Iris pigment epithelial cell (primary cell): Measurements from ENCODE around the gene ZCCHC8.
A peak's percentile ranks its signal among the peaks of the same experiment; 100 is the strongest.
"Not testable (repeated sequence)": the region's sequence is repeated elsewhere in the genome, so short reads cannot be mapped to it uniquely, and the experiment has no call there.

ENCODE experiments used
- DNase-seq: peaks from one replicate; pipeline ENCODE4 v3.0.0-alpha.2; 2011; ENCODE audit warnings: low read depth

The ZCCHC8 gene

DNA sequence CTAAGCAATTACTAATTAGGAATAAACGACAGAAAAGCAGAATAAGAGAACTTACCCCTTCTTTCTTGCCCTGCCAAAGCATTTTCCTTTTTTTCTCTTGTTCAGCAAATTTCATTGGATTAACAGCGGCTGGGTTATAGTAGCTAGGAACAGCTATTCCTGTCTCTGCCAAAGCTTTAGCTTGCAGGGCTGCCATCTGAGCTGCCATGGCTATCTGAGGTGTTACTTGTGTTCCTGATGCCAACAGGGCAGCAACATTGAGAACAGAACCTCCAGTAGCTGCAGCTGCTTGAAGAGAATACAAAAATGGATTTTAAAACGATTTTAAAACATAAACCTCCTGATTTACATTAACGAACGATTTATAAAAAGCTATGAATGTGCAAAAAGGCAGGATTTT lies 7.4 kb upstream of the ZCCHC8 start:
- no peak for DNase-seq

DNA sequence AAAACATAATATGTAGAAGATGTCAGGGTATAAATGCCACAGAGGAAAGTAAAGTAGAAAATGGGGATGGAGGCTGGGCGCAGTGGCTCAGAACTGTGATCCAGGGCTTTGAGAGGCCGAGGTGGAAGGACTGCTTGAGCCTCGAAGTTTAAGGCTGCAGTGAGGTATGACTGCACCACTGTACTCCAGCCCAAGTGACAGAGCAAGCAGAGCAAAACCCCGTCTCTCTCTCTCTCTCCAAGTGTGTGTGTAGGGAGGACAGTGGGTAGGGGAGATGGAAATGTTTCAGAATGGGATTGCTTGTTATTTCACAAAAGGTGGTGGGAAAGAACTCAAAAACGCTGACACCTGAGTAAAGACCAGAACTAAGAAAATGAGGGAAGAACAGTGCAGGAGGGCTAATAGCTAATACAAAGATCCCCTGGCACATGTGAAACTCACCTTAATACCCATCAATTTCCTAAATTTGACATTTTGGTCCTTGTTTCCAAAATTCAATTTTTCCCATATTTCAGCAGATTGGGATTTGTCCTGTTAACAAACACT lies 5.7 kb upstream of the ZCCHC8 start:
- no peak for DNase-seq

DNA sequence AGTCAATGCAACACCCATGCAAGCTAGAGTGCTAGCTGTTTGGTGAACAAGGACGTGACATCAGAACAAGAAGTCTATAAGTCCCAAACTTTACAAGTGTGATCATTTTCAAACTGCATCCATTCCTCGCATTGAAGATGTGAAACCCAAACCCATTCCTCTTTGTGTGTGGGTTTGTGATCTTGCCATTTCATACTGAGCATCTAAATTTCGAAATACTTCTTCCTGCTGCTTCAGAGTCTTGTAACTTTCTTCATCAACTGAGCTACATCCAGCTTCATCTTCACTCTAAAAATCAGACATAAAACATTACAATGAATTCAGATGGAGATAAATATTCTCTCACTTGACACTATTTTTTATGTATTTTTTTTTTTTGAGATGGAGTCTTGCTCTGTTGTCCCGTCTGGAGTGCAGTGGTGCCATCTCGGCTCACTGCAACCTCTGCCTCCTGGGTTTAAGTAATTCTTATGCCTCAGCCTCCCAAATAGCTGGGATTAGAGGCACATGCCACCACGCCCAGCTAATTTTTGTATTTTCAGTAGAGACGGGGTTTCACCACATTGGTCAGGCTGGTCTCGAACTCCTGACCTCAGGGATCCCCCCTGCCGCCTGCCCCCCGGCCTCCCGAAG lies 4.8 kb upstream of the ZCCHC8 start:
- DNase-seq = no peak

DNA sequence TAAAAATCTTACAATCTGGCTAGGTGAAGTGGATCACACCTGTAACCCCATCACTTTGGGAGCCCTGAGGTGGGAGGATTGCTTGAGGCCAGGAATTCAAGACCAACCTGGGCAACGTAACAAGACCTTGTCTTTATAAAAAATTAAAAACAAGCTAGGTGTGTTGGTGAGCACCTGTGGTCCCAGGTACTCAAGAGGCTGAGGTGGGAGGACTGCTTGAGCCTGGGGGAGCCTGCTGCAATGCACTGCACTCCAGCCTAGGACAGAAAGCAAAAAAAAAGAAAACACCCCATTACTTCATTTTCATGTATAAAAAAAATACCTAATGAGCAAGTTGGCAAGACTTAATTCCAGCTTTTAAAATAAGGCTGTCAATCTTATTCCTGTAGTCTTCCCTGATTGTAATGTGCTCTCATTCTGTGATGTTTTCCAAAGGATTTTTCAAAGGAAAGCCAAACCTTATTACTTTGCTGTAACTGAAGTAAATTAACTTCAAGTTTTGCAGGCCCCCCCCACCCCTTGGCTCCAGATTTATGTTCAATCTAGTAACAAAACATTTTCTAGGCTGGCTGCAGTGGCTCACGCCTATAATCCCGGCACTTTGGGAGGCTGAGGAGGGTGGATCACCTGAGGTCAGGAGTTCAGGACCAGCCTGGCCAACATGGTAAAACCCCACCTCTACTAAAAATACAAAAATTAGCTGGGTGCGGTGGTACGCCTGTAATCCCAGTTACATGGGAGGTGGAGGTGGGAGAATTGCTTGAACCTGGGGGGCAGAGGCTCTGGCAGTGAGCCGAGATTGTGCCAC lies 3.3 kb upstream of the ZCCHC8 start:
- DNase-seq = no peak

DNA sequence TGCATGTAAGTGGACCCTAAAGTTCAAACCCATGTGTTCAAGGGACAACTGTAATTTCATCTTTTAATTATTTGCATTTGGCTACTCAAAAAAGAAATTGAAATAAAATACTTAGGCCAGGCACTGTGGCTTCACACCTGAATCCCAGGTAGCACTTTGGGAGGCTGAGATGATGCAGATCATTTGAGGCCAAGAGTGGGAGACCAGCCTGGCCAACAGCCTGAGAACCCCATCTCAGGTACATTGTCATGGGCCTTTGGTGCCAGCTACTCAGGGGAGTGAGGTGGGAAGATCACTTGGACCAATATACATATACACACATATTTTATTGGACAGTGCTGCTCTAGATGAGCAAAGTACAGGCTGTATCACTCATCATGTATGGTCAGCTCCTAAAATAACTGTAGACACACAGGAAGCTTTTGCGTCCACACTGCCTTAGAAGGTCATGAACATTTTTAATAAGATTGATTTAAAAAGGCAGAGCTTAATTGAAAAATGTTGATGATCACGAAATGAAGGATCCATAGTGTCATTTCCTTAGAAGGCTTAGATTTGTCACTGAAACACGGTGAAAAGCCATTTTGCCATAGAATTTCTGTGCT lies 2.5 kb upstream of the ZCCHC8 start:
- no peak for DNase-seq

DNA sequence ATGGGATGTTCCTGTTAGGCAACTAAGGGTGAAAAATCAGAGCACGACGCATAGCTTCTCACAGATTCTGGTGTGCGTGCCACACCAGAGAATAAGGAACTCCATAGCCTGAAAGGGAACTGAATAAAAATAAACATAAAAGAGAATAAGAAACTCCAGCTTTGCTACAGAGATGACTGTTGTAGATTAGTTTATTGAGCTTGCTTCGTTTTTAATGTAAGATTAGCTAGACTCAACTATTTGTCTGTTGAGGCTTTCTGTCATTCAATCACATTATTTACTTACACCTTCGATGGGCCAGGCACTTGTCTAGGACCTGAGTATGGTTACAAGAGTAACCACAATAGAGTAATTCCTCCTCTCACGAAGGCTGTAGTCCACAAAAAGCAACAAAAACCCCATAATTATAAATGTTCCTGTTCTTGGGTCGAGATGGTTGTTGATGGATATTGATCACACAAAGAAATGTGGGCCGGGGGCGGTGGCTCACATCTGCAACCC lies 807 bp upstream of the ZCCHC8 start:
- DNase-seq = no peak

DNA sequence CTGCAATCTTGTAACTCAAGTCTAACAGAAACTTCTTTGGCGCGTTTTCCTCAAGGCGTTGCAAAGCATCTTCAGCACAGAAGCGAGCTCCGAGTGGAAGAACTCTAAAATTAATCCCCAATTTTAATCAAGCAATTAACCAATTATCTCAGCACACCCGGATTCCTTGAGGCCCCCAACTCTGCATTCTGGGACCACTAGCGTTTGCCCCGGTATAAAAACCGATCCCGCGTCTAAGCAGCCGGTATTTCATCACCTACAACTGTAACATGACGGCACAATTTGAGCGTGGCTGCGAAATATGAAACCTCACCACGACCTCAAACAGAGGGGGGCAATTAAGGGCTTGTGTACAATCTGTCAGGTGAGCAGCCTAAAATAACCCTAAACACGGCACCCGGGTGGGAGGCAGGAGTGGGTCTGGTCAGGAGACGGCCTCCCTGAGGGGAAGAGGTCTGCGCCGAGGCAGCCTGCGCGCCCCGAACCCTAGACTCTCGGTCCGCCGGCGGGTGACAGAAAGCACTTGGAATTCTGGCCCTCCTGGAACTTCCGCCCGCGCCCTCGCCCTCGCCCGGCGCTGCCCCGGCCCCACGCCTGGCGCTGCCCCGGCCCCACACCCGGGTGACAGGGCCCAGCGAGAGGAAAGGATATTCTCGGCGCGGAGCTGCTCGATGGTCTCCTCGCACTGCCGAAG lies 594 bp downstream of the ZCCHC8 start:
- peak; percentile 83 for DNase-seq

DNA sequence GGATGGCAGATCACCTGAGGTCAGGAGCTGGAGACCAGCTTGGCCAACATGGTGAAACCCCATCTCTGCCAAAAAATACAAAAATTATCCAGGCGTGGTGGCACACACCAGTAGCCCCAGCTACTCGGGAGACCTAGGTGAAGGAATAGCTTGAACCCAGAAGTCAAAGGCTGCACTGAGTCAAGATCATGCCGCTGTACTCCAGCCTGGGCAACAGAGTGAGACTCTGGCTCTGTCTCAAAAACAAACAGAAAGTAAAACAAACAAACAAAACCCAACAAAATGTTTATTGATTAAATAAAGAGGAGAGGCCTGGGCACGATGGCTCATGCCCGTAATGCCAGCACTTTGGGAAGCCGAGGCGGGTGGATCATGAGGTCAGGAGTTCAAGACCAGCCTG lies 5.5 kb downstream of the ZCCHC8 start:
- no peak for DNase-seq

DNA sequence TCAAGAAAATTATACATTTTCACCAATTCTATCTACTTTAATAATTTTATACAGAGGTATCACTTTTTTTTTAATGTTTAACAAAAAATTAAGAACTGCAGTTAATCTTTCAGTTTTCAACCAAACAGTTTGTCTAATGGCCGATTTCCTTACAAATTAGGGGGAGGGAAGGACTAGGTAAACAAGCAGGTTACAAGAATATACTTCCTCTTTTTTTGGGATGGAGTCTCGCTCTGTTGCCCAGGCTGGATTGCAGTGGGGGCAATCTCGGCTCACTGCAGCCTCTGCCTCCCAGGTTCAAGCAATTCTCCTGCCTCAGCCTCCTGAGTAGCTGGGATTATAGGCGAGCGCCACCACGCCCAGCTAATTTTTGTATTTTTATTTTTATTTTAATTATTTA lies 7.5 kb downstream of the ZCCHC8 start:
- not testable (repeated sequence) for DNase-seq

DNA sequence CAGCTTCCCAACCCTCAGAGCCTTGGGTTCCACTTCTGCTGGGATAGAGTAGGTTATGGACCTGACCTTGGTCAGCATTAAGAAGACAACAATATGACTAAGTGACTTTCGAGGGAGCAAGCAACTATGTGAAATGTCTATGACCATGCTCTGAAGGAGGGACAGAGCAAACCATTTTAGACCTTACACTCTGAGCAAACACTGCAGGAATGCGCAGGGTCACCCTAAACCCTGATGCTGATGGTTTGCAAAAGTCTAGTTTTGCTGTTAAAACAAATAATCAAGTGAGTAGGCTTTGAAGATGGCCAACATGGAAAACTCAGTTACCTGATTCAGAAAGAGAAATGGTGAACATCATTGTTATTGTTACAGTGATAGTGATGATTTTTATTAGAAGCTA lies 8.7 kb downstream of the ZCCHC8 start:
- DNase-seq = peak; percentile 32

DNA sequence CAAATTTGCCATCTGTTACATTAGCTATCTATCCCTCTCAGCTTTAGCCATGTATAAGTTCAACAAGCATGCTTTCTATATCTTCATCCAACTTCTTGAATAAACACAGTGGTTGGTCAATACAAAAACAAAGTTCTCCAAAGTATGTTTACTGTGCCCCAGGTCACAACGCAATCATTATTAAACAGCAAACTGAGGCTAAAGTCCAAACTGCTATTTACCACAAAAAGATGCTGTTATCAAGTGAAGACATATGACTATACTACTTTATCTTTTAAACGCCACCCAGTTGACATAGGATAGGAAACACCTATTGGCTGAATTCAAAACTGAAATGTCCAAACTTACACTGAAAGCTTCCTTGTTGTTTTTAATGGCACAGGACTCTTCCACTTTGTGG lies 11.7 kb downstream of the ZCCHC8 start:
- DNase-seq = no peak

DNA sequence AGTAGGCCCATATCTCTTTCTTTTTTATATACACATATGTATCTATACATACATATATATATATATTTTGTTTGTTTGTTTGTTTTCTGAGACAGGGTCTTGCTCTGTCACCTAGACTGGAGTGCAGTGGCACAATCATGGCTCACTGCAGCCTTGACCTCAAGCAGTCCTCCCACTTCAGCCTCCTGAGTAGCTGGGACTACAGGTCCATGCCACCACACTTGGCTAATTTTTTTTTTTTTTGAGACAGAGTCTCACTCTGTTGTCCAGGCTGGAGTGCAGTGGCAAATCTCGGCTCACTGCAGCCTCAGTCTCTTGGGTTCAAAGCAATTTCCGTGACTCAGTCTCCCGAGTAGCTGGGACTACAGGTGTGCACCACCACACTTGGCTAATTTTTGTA lies 12.9 kb downstream of the ZCCHC8 start:
- DNase-seq = not testable (repeated sequence)

DNA sequence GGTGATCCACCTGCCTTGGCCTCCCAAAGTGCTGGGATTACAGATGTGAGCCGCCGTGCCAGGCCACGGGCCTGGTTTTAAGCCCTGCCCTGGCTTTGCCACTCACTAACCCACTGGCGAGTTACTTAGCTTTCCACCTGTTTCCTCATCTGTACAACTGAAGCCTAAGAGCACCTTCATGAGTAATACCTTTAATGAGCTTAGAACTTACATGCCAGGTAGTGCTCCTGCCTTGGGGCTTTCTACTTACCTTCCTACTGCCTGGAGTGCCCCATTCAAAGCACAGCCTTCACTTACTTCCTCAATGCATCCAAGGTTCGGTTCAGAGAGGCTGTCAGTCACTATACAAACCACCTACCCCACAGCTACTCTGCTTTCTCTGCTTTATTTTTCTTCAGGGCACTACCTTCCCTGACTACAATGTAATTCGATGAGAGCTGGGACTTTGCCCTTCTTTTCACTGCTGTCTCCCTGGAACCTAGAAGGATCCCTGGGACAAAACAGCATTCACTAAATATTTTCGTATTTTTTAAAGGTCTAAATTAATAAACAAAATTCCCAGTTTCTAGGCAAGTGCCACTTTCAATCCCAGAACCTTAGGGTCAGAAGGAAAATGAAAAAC lies 13.8 kb downstream of the ZCCHC8 start:
- DNase-seq = no peak

DNA sequence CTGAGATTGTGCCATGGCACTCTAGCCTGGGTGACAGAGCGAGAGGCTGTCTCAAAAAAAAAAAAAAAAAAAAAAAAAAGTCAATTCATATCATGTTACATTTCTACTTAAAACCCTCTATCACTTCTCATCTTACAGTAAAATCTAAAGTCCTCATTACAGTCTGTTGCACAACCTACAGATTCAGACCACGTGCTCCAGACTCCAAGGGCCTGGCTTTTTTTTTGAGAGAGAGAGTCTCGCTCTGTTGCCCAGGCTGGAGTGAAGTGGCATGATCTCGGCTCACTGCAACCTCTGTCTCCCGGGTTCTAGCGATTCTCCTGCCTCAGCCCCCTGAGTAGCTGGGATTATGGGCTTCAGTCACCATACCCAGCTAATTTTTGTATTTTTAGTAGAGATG lies 14.4 kb downstream of the ZCCHC8 start:
- peak; percentile 90 for DNase-seq

DNA sequence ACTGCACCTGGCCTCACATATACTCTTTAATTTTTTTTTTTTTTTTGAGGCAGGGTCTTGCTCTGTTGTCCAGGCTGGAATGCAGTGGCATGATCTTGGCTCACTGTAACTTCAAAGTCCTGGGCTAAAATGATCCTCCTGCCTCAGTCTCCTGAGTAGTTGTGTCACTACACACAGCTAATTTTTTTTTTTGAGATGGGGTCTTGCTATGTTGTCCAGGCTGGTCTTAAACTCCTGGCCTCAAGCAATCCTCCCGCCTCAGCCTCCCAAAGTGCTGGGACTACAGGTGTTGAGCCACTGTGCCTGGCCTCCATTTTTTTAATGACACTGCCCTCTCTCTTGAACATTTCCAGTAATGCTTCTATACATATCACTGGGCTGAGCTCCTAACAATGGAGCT lies 16.3 kb downstream of the ZCCHC8 start:
- not testable (repeated sequence) for DNase-seq

DNA sequence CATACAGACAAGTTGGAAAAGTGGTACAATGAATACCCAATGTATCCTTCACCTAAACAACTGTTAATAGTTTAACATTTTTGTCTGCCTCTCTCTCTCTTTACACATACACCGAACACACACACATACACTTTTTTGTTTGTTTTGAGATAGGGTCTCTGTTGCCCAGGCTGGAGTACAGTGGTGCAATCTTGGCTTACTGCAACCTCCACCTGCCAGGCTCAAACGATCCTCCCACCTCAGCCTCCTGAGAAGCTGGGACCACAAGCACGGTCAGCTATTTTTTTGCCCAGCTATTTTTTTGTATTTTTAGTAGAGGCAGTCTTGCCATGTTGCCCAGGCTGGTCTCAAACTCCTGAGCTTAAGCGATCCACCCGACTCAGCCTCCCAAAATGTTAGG lies 16.8 kb downstream of the ZCCHC8 start:
- no peak for DNase-seq

DNA sequence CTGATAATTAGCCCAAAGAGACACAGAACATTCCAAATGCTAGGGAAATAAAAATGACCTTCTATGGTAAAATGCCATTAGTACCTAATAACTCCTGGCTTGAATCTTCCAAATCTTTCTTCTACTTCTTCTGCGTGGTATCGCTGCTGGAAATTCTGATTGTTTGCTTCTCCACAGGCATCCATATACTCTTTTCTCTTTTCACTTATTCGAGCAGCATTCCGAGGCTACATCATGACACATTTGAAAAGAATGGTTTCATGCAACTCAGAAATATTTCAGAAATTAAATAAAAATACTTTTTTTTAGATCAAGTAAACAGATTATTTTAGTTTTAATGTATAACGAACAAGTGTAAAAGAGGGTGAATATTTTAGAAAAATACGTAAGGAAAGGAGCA lies 18.9 kb downstream of the ZCCHC8 start:
- DNase-seq = peak; percentile 40

DNA sequence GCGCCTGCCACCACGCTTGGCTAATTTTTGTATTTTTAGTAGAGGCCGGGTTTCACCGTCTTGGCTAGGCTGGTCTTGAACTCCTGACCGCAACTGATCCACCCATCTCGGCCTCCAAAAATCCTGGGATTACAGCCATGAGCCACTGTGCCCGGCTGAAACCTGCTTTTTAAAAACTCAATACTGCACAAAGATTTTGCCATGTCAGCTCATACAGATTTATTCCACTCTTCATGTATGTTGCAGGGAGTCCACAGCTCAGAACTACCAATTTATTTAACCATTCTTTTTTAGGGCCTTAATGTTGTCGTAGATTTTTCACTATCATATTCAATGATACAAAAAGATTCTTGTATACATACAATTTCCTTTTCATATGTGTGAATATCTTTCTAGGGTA lies 20.0 kb downstream of the ZCCHC8 start:
- no peak for DNase-seq

DNA sequence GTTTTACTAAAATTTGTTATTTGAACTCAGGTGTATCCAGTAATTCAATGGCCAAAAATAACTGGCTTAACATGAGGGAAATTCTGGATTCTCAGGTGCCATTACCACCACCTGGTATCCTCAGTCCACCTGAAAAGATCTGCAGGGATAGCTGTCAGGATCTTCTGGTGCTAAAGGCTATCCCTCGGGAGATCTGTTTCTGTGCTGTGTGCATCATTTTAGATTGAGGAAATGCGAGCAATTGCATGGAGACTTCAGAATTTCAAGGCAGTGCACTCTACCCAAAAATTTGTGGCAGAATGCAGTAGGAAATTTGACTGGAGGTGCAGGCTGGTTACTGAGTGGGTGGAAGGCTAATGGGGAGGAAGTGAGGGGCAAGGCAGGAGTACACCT lies 26.4 kb downstream of the ZCCHC8 start:
- DNase-seq = no peak

DNA sequence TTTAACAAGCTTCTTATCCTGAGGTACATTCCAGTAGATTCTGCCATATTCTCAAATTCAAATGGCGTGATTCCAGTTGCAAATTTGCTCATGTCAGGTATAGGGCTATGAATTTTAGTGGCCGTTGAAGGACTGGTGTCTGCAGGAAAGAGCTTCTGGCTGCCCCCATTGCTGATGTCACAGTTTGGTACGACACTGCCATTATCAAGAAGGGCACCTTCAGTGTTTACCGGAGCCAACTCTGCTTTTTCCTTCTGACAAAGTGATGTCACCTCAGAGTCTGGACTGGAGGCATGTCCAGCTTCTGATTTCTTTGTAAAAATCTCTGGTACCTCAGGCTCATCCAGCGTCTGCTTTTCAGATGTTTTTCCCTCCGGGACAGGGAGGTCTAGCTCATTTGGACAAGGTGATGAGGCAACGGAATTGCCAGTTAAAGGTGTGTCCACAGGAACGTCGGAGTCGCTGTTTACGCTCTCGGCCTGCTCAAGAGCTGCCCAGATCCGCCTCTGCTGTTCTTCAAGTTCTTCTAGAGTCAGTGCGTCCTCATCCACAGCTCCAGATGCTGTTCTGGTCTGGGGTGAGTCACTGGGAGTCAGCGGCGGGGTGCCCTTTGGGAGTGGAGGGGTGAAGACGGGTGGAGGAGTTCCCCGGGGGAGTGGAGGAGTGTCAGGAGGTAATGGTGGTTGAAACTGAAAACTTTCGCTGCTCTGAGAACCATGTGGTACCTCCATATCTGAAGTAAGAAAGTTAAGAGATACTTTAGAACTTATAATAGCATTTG lies 27.0 kb downstream of the ZCCHC8 start:
- DNase-seq = peak; percentile 59
